HCEC 1CT (cell line): ENCODE results near the gene CNTN5.

Source experiments
- DNase-seq: peaks from one replicate; pipeline ENCODE4 v3.0.0-alpha.2; 2017

CNTN5 gene

GRCh38 chr11:99418927-99419720 is 398.4 kb downstream of the CNTN5 start:
- DNase-seq = peak; percentile 18

- peak; percentile 62 for DNase-seq
These were observed 399.2 kb downstream of the CNTN5 start for GRCh38 chr11:99419991-99420390.

GRCh38 chr11:99422581-99423427 is 402.1 kb downstream of the CNTN5 start:
- DNase-seq = peak; percentile 32

- no peak for DNase-seq
These were observed 402.8 kb downstream of the CNTN5 start for GRCh38 chr11:99423428-99423983.

GRCh38 chr11:99424313-99425084 is 403.8 kb downstream of the CNTN5 start:
- DNase-seq = no peak

GRCh38 chr11:99425596-99425995 is 404.8 kb downstream of the CNTN5 start:
- DNase-seq = no peak

GRCh38 chr11:99432677-99433076 is 411.9 kb downstream of the CNTN5 start:
- DNase-seq = no peak

- no peak for DNase-seq
These were observed 422.5 kb downstream of the CNTN5 start for GRCh38 chr11:99443276-99443675.

GRCh38 chr11:99446400-99446799 is 425.7 kb downstream of the CNTN5 start:
- DNase-seq = no peak

- no peak for DNase-seq
These were observed 428.6 kb downstream of the CNTN5 start for GRCh38 chr11:99449345-99449744.

- no peak for DNase-seq
These were observed 431.3 kb downstream of the CNTN5 start for GRCh38 chr11:99452075-99452474.

- no peak for DNase-seq
These were observed 441.2 kb downstream of the CNTN5 start for GRCh38 chr11:99461913-99462312.

GRCh38 chr11:99464985-99465384 is 444.2 kb downstream of the CNTN5 start:
- DNase-seq = no peak

- DNase-seq = no peak
These were observed 468.8 kb downstream of the CNTN5 start for GRCh38 chr11:99489581-99489980.

- DNase-seq = no peak
These were observed 473.3 kb downstream of the CNTN5 start for GRCh38 chr11:99494065-99494464.

GRCh38 chr11:99501655-99502054 is 480.9 kb downstream of the CNTN5 start:
- DNase-seq = no peak

GRCh38 chr11:99505316-99505715 is 484.6 kb downstream of the CNTN5 start:
- DNase-seq = peak; percentile 78

GRCh38 chr11:99505831-99506230 is 485.1 kb downstream of the CNTN5 start:
- DNase-seq = no peak

GRCh38 chr11:99509863-99510262 is 489.1 kb downstream of the CNTN5 start:
- no peak for DNase-seq

GRCh38 chr11:99513368-99513767 is 492.6 kb downstream of the CNTN5 start:
- no peak for DNase-seq

GRCh38 chr11:99519095-99519494 is 498.3 kb downstream of the CNTN5 start:
- no peak for DNase-seq

GRCh38 chr11:99522467-99523173 is 501.9 kb downstream of the CNTN5 start:
- DNase-seq = peak; percentile 79
